Aorta (tissue), 5 donors: ENCODE data around the gene CLIC4. TPM values are rescaled to one million over a fixed set of nuclear protein-coding genes. Genes with fewer than 3 reads are reported as not detected.
"Not testable (repeated sequence)": the region's sequence is repeated elsewhere in the genome, so short reads cannot be mapped to it uniquely, and the experiment has no call there.

Experiments
- ATAC-seq: fragments of 200-7000 bp; cut with Tn5 transposase; one replicate; pipeline ENCODE4 v1.9.1; 2022; ENCODE audit warnings: moderate library complexity; ENCODE audit not compliant: low FRiP score
- DNase-seq, 2 donors: peaks; one replicate each; pipeline ENCODE4 v3.0.0-alpha.2; 2020
- H3K27ac ChIP-seq, 2 donors: one replicate each; pipeline ENCODE4 v1.5.1; 2013; ENCODE audit warnings: low read length in 2 of 2, mild to moderate bottlenecking in 2 of 2, moderate library complexity in 2 of 2, control low read depth in 1 of 2, inconsistent platforms in 1 of 2, low read depth in 1 of 2
- H3K27me3 ChIP-seq, 2 donors: one replicate each; pipeline ENCODE4 v1.6.1; 2013; ENCODE audit warnings: control low read depth in 1 of 2, low read length in 1 of 2, mild to moderate bottlenecking in 1 of 2, moderate library complexity in 1 of 2; ENCODE audit not compliant: insufficient read depth in 2 of 2, control insufficient read depth in 1 of 2
- H3K36me3 ChIP-seq, 2 donors: one replicate each; pipeline ENCODE4 v1.6.1; 2013; ENCODE audit warnings: control low read depth in 1 of 2, low read length in 1 of 2, mild to moderate bottlenecking in 1 of 2; ENCODE audit not compliant: insufficient read depth in 2 of 2, control insufficient read depth in 1 of 2
- H3K4me1 ChIP-seq, 2 donors: one replicate each; pipeline ENCODE4 v1.6.1; 2013; ENCODE audit warnings: low read length in 2 of 2, control low read depth in 1 of 2, mild to moderate bottlenecking in 1 of 2, moderate library complexity in 1 of 2; ENCODE audit not compliant: insufficient read depth in 2 of 2, control insufficient read depth in 1 of 2
- H3K4me3 ChIP-seq, 2 donors: one replicate each; pipeline ENCODE4 v1.5.1; 2013; ENCODE audit warnings: low read length in 2 of 2, control low read depth in 1 of 2, mild to moderate bottlenecking in 1 of 2
- H3K9me3 ChIP-seq: one replicate; pipeline ENCODE4 v1.6.1; 2013; ENCODE audit warnings: mild to moderate bottlenecking, low read length; ENCODE audit not compliant: control insufficient read depth
- WGBS, 2 donors: extraction: QIAGEN DNeasy Blood & Tissue Kit; methylation state at CpG; one replicate each; pipeline ENCODE4 v1.1.7; 2013; 5-methylcytosine and 5-hydroxymethylcytosine counted together
- intact Hi-C, 2 donors: fragments of 100-400 bp; cut with DNase I; formaldehyde crosslinking; loops; one replicate each; pipeline versions ENCODE4 v1.14.2 to v1.15.0; 2022
- polyA plus RNA-seq, 2 donors: library from polyadenylated mRNA; stranded (reverse); fragments of 200-250 nt; gene quantifications; one replicate each; pipeline ENCODE4 v1.2.3, GENCODE V29; 2013
- total RNA-seq, 2 donors: library from RNA; stranded (reverse); fragmentation: NEBNext Ultra II Directional; extraction: Animal tissue kit (Norgen Biotek cat#: 25700); gene quantifications; one replicate each; pipeline ENCODE4 v1.2.1, GENCODE V29; 2021
- donor health status: healthy with polysubstance abuse.
- donor health status: Bipolar disorder and iron deficiency.
- donor health status: DM: no; HTN: no; CAD: no.
- donor health status: DM: no; HTN: no; CAD: no.
- donor health status: DM: yes; HTN: yes; CAD: no.

The CLIC4 gene
- total and polyA plus RNA-seq, 4 donors, result 278 to 941 (median 399) TPM

DNA sequence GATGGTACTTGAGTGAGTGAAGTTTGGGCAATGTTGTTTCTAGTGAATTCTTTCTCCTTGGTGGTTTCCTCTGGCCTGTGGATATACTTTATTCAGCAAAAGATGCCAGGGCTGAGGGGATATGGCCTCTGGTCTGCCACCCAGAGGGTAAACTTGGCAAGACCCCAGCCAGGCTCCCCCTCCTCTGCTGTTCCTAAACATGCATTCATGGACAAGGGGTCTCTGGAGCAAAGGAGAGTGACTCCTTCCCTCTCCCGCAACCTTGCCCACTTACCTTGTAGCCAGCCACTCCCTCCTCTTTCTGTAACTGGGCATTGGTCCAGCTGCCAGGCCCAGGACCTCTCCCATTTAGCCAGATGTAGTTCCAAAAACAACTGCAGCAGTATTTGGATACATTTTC is 141.0 kb downstream of the CLIC4 start:
- ATAC-seq, result no peak
- H3K27me3 ChIP-seq, result no peaks in the 10 kb centered on the region
- intact Hi-C loops, result no loop called here
- peak; percentile 11 for DNase-seq
- 66 to 71% methylated on average over 1 of the region's 1 CpG for WGBS, 2 donors
- H3K4me1 ChIP-seq, result no peaks in the 10 kb centered on the region
- no peak overlapping the region for H3K27ac ChIP-seq
- no peaks in the 10 kb centered on the region for H3K9me3 ChIP-seq
- H3K4me3 ChIP-seq, result no peak overlapping the region
- H3K36me3 ChIP-seq, result no peaks in the 10 kb centered on the region

DNA sequence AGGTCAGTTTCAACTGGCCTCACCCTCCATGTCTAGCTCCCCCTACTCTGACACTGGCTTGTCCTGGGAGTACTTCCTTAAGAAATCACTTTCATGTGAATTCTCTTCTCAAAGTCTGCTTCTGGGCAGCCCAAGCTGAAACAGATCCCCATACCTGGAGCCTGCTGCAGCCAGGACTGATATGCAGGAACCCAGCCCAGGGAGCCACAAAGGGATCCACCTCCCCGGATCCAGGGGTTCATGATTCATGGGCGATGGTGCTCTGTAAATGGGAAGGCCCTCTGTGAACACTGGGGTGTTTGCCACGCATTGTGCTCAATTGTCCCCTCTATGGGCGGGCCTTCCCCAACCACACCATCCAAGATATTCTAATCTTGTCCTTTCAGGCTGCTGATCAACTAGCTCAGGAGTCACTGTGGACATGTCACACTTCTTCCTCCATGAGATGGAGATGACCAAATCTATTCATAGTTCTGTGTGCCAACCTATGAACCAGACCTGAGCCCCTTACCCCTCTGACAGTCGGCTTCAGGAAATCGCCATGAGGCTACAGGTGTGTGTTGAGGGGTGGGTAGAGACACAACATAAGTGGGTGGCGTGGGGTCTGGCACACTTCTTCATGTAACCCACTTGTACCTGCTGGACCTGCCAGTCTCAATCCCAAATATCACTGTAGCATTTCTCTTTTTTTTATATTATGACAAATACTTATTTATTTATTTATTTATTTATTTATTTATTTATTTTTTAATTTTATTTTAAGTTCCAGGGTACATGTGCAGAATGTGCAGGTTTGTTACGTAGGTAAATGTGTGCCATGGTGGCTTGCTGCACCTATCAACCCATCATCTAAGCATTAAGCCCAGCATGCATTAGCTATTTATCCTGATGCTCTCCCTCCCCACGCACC is 143.1 kb downstream of the CLIC4 start:
- no peaks in the 10 kb centered on the region for H3K36me3 ChIP-seq
- intact Hi-C loops, result no loop called here
- H3K9me3 ChIP-seq, result peaks cover 1% of the 10 kb centered on the region
- H3K4me3 ChIP-seq, result no peak overlapping the region
- ATAC-seq (no peak), DNase-seq (peak; percentile 10 to 34)
- 92 to 97% methylated on average over 9 of the region's 9 CpGs for WGBS, 2 donors
- H3K27me3 ChIP-seq, result no peaks in the 10 kb centered on the region
- H3K4me1 ChIP-seq, result no peaks in the 10 kb centered on the region
- H3K27ac ChIP-seq, result no peak overlapping the region

DNA sequence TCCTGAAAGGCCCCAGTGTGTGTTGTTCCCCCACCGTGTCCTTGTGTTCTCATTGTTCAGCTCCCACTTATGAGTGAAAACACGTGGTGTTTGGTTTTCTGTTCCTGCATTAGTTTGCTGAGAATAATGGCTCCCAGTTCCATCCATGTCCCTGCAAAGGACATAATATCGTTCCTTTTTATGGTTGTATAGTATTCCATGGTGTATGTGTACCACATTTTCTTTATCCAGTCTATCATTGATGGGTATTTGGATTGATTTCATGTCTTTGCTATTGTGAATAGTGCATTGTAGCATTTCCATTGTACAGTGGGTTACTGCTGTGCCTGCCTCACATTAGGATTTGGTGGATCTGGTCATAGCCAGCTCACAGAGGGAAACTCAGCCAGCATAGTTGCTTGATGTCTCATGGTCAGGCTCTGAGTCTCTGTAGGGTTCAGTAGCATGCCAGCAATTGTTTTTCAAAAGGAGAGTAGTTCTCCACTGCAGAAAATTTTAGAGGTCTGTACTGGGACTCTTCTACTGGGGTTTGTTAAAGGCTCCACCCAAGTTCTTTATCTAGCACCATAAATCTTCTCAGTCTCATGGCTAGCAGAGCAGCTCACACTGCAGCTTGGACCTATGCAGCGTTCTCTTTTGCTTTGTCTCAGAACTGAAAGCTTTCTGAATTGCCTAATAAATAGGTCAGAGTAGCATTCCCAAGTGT is 143.9 kb downstream of the CLIC4 start:
- peaks cover 1% of the 10 kb centered on the region for H3K9me3 ChIP-seq
- H3K4me1 ChIP-seq, result no peaks in the 10 kb centered on the region
- no peak overlapping the region for H3K4me3 ChIP-seq
- no peak overlapping the region for H3K27ac ChIP-seq
- 75 to 76% methylated on average over 4 of the region's 4 CpGs for WGBS, 2 donors
- intact Hi-C loops, result no loop called here
- no peaks in the 10 kb centered on the region for H3K27me3 ChIP-seq
- no peaks in the 10 kb centered on the region for H3K36me3 ChIP-seq
- ATAC-seq (no peak), DNase-seq (peak; percentile 17 to 24)

- ATAC-seq (no peak), DNase-seq (no peak)
- H3K36me3 ChIP-seq, result no peaks in the 10 kb centered on the region
- no peaks in the 10 kb centered on the region for H3K4me1 ChIP-seq
- intact Hi-C loops, result no loop called here
- H3K4me3 ChIP-seq, result no peak overlapping the region
- H3K27ac ChIP-seq, result no peak overlapping the region
- H3K9me3 ChIP-seq, result peaks cover 1% of the 10 kb centered on the region
- 87 to 93% methylated on average over 2 of the region's 2 CpGs for WGBS, 2 donors
- H3K27me3 ChIP-seq, result no peaks in the 10 kb centered on the region
These were observed 145.6 kb downstream of the CLIC4 start for GRCh38 chr1:24890887-24891286.

- 63 to 78% methylated on average over 1 of the region's 1 CpG for WGBS, 2 donors
- H3K9me3 ChIP-seq, H3K27ac ChIP-seq, H3K27me3 ChIP-seq, DNase-seq, intact Hi-C loops, ATAC-seq, H3K4me3 ChIP-seq, H3K36me3 ChIP-seq, H3K4me1 ChIP-seq: not testable (repeated sequence)
These were observed 146.1 kb downstream of the CLIC4 start for GRCh38 chr1:24891367-24891766.

DNA sequence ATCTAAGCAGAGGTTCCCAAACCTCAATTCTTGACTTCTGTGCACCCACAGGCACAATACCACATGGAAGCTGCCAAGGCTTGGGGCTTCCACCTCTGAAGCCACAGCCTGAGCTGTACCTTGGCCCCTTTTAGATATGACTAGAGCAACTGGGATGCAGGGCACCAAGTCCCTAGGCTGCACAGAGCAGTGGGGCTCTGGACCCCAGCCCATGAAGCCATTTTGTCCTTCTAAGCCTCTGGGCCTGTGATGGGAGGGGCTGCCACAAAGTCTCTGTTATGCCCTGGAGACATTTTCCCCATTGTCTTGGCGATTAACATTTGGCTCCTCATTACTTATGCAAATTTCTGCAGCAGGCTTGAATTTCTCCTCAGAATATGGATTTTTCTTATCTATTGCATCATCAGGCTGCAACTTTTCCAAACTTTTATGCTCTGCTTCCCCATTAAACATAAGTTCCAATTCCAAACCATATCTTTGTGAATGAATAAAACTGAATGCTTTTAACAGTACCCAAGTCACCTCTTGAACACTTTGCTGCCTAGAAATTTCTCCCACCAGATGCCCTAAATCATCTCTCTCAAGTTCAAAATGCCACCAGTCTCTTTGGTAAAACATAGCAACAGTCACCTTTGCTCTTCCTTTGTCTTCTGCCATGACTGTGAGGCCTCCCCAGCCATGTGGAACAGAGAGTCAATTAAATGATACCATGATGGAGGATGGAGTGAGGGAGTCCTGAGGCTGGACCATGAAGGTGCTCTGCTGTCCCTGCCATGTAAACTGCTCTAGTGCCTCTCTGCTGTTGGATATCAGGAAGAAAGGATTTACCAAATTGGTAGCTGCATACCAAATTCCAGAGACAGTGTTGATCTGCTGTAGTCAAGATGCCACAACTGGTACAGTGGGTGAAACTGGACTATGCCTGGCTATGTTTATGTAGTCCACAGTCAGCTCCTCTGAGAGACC is 147.2 kb downstream of the CLIC4 start:
- DNase-seq, result peak in 1 of 2 donors; percentile 30
- H3K27ac ChIP-seq, result no peak overlapping the region
- intact Hi-C loops, result no loop called here
- H3K36me3 ChIP-seq, result no peaks in the 10 kb centered on the region
- H3K9me3 ChIP-seq, result peaks cover 1% of the 10 kb centered on the region
- no peak for ATAC-seq
- no peaks in the 10 kb centered on the region for H3K27me3 ChIP-seq
- no peak overlapping the region for H3K4me3 ChIP-seq
- H3K4me1 ChIP-seq, result no peaks in the 10 kb centered on the region
- WGBS, 2 donors, result 86 to 90% methylated on average over 1 of the region's 1 CpG

GRCh38 chr1:24893431-24893830 is 148.2 kb downstream of the CLIC4 start:
- Histone ChIP-seq H3K9me3 (peaks cover 1% of the 10 kb centered on the region), H3K36me3 (no peaks in the 10 kb centered on the region), H3K27me3 (no peaks in the 10 kb centered on the region), H3K27ac (no peak overlapping the region), H3K4me3 (no peak overlapping the region), H3K4me1 (no peaks in the 10 kb centered on the region)
- DNase-seq (peak in 1 of 2 donors; percentile 41), ATAC-seq (no peak)
- intact Hi-C loops, result no loop called here
- 23 to 45% methylated on average over 3 of the region's 3 CpGs for WGBS, 2 donors
